GM21360 (cell line): ENCODE measurements around the gene CAMK1D.

Experiments used
- ATAC-seq: cut with Tn5 transposase; IDR thresholded peaks from one replicate; pipeline ENCODE4 v1.9.1; 2021; ENCODE audit warnings: mild to moderate bottlenecking, moderate library complexity; ENCODE audit not compliant: unreplicated experiment

Gene CAMK1D

DNA sequence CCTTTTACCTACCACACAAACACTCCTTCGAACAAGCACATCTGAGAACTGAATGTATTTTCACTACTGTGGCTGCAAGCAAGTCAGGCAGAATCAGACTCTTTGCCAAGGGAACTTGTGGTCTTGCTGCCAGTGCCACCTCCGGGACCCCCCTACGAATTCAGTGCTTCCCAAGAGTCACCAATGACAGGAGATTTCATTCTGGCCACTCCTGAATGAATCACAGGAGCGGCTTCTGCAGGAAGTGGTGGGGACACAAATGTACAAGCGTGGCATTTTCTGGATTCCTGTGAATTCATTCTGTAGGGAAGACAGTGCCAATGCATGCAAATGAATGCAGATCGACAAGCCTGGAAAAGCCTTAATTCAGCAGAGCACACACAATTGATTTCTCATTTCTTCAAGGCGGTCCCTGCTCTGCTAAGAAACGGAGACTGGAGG is 161.2 kb downstream of the CAMK1D start:
- no peak for ATAC-seq

DNA sequence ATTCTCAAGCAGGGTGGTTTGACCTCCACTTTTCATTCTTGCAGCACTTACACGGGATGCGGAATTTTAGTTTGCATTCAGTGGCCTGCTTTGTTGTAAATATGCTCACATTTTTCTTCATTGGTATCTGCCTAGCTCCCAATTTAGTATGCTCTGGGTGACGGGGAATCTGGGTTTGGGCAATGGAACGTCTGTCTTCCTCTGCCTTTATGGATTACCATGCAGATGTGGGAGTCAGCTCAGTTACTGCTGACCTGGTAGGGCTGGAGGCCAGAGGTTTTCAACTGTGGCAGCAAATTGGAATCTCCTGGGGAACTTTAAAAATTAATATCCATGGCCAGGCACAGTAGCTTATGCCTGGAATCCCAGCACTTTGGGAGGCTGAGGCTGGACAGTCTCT is 161.6 kb downstream of the CAMK1D start:
- ATAC-seq = no peak

DNA sequence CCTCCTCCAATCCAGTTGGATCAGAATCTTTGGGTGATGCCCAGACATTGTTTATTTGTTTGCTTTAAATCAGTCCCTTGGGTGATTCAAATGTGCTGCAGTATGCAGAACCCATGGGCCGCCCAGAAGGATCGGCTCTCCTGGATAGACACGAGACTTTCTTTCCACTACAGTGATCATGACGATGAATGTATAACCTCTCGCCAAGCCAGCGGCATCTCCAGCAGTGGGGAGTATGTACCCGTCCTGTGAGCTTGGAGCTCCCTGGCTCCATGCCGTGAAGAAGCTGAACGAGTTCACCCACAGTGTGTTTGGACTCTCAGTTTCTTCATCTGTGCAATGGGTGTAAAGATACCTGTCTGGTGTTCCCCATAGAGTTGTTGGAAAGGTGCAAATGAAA is 162.3 kb downstream of the CAMK1D start:
- no peak for ATAC-seq

DNA sequence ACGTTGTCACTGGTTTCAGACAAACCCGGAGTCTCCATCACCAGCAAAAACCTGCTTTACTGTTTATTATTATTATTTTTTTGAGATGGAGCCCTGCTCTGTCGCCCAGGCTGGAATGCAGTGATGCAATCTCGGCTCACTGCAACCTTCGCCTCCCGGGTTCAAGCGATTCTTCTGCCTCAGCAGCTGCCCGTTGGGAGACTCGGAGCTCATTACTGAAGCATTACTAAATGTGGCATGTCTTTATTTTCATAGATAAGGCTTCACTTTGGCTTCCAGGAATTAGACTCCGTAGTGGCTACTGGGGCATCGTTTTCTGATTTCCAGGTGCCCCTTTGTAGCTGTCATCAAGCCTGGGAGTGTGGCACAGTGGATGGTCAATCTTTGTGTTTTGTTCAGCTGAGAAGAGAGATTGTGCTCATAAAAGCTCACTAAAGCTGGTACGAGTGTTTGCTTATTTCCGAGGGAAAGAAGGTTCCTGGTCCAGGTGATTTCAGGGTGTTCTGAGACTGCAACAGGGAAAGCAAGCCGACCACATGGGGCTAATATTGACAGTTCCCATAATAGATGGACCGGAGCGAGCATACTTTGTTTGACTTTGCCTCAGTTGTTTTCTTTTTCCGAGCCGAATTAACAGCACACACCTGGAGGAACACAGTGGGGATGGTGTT is 163.1 kb downstream of the CAMK1D start:
- no peak for ATAC-seq

DNA sequence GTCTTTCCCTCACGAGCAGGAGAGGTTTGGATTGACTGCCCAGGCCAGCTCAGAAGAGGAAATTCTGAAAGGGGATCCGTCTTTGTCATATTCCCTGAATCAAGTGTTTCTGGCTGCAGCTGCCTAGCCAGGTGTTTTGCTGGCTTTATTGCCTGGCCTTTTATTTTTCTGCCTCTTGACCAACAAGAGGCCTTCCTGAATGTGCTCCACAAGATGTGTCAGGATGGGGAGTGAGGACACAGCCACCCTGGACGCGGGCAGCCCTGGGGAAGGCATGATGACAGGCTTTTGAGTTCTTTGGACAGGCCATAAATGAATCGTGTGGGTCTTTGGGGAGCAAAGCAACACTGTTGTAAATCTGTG is 163.6 kb downstream of the CAMK1D start:
- ATAC-seq = no peak

DNA sequence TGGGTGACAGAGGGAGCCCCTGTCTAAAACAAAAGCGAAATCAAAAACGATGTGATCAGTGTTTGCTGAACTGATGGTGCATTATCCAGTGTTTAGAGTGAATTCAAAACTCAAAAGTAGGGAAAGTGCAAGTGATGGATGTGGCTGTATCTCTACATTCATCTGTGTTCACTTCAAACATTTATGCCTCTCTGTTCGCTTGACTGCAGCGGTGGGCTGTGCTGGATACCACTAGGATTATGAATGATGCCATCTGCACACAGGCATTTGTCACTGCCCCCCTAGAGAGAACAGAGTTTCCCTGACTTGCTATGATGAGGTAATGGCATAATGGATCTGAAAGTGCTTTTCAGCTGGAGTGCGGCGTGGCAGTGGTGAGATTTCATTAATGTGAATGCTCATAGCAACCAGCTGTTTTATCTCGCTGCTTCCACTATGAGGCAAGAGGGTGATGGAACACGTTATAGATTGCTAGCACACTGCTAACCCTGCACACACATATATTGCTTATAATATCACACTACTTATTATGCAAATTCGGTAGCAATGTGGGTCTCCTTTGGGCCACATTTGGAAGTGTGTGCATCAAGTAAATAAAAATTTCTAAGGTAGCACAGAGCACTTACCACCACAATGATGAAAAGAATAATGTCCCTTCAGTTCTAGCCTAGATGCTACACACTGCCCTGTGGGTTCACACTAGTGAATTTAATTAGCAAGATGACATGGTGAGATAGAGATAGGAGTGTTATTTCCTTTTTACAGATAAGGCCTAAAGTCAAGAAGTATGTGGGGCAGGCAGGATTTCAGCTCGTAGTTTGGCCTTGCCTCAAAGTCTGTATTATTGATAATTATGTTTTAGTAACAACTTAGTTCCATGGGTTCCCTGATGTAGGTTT is 164.7 kb downstream of the CAMK1D start:
- ATAC-seq = no peak

DNA sequence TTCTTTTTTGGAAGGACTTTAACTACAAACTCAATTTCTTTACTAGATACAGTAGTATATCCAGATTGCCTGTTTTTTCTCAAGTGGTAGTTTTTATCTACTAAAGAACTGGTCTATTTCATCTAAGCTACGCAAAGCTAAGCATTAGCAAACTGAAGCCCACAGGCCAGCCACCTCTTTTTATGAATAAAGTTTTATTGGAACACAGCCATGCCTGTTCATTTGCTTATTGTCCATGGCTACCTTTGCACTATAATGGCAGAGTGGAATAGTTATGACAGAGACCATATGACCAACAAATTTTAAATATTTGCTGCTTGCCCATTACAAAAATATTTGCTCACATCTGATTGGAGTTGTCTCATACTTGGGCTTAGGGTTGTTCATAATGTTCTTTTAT is 168.7 kb downstream of the CAMK1D start:
- ATAC-seq = no peak

DNA sequence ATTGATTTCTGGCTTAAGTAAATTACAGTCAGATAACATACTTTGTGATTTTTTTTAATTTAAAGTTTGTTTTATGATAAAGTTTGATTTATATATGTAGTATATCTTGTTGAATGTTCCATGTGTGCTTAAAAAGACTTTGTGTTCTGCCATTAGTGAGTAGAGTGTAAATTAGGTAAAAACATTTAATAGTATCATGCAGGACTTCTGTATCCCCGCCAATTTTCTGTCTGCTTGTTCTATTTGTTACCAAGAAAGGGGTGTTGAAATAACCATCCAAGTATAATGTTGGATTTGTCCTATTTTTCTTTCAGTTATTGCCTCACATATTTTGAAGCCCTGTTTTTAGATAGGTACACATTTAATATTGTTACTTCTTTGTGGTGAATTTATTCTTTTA is 172.1 kb downstream of the CAMK1D start:
- ATAC-seq = no peak

DNA sequence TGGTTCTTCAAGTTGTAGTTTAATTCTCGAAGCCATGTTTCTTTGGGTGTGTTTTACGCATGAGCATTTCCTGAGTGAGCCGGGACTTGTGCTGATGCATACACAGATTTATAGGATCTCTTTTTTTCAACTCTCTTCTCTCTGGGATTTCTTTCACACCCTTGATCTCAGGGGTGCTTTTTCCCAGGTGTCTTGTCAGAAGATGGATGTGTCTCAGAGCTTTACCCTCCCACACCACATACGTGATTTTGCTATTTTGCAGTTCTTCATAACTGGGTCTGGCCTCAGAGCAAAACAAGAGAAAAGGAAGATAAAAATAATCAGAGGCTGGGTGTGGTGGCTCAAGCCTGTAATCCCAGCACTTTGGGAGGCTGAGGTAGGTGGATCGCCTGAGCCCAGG is 177.0 kb downstream of the CAMK1D start:
- ATAC-seq = no peak

DNA sequence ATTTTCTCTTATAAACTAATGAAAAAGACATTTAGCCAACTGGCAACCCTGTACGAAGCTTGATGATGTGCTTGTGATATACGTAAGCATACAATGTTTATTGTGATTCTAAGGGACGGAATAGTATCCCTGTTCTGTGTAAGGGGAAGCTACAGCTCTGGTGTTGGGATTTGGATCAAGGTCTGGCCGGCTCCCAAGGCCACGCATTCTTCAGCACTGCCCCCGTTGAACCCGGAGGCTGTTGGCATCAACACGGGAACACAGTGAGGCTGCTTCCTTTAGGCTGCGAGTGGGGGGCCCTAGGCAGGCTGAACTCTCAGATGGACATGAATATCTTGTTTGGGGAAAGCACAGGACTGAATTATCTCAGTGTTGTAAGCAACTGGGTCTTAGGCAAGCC is 180.6 kb downstream of the CAMK1D start:
- no peak for ATAC-seq

DNA sequence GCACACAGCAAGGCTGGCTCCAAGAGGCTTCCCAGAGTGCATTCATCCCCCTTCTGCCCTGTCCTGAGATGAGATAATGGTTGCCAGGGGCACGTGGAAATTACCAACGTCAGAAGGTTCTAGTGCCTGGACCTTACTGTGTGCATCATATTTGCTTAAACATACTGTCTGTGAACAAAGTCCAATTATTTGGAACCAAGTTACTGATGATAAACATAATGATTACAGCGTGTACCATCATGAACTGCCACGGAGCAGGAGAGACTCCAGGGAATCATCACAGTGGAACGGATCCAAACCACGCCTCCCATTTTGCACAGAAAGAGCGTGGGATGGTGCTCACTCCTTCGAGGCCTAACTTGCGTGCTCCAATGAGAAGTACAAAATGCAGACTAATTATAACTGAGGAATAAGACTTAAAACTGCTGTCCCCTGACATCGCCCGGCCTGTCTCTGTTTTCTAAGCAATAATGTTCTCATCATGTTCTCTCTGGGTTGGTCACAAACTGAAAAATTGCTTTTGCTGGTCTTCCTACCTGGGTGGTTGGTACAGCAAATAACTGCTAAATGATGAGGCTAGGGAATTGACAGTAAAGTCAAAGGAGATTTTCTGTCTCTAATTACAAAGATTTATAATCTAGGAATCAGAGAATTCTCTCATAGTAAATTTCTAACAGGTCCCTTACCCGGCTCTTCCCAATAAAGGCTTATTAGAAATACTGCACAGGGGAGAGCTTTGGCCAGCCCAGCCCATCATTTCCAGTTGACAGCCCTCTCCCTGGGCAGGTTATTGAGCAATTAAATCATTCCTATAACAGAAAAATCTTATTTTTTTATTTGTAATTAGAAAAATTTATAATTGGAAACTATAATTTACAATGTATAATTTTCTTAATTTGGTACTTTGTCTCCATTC is 182.2 kb downstream of the CAMK1D start:
- ATAC-seq = no peak

DNA sequence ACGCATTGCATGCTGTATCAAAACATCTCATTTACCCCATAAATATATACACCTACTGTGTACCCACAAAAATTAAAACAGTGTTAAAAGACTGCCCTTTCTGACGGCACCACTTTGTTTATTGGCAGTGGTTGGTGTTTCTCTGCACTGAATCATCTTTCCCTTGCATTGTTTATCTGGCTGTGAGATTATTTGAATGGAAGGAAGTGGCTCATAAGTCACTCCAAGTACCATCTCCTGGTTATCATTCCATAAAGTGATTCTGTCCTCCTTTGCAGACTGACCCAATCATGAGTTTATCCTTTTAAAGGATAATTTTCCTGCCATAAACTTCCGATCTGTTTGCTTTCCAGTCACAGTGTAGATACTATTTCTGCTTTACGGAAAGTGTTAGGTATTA is 183.8 kb downstream of the CAMK1D start:
- no peak for ATAC-seq

DNA sequence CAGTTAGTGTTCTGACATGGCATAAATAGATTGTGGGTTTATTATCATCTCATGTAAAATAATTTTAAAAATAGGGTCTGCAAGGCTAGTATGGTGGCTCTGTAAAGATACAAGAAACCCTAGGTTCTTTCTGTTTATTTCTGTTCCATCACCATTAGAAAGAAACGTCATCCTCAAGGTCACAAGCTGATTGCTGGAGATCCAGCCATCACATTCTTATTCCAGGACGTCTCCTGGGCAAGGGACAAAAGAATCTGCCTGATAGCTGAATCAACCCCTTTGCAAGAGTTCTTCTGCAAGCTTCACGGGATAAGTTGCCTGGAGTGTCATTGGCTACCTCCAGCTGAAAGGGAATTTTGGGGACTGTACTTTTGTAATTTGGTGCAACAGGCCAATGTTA is 184.4 kb downstream of the CAMK1D start:
- no peak for ATAC-seq

DNA sequence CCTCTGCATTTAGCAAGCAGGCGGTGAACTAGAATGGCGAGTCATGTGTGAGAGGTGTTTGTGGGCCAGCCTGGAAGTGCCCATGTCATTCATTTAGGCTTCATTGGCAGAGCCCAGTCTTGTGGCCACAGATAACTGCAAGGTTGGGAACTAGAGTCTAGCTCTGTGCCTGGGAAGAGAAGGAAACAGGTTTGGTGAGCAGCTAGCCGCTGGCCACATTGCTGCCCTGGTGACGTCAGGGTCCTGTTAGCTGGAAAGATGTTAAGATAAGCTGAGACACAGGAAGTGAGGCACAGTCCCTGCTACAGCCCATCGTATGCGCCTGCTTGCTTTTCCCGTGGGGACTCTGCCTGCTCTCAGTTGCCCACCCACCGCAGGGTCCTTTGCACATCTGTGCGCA is 185.5 kb downstream of the CAMK1D start:
- no peak for ATAC-seq

DNA sequence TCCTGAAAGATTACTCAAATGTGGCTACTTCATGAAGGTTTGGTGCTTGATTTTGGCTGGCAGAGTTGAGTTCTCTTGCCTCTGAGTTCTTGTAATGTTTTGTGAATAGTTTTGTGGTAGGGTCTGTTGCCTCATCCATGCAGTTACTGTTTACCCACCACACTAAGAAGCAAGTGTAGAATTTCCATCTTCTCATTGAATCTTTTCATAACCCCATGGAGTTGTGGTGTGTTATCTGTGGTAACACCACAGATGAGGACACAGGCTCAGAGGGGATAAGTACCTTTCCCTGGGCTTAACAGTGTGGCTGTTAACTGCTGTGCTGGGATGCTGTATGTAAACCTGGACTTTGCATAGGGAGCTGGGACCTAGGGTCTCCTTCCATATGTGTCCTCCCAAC is 186.3 kb downstream of the CAMK1D start:
- no peak for ATAC-seq

DNA sequence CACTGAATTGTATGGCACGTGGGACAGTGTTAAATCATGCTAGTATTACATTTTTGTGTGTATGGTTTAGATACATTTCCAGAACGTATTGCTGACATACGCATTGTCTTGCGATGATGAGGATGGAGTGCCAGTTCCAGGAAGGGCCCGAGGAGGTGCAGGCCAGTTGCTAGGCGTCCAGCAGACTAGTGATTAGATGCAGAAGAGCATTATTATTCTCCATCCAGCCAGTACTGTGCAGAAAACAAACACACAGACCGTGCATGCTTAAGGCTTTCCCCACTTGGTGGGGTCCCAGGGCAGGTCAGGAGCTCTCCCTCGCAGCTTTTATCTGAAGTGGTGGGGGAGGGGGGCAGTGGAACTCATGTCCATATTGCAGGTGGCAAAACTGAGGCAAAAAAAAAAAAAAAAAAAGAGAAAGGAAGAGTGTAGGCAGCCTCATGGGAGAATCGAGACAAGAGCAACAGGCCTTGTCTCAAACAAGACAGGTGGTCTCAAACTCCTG is 189.2 kb downstream of the CAMK1D start:
- ATAC-seq = no peak

DNA sequence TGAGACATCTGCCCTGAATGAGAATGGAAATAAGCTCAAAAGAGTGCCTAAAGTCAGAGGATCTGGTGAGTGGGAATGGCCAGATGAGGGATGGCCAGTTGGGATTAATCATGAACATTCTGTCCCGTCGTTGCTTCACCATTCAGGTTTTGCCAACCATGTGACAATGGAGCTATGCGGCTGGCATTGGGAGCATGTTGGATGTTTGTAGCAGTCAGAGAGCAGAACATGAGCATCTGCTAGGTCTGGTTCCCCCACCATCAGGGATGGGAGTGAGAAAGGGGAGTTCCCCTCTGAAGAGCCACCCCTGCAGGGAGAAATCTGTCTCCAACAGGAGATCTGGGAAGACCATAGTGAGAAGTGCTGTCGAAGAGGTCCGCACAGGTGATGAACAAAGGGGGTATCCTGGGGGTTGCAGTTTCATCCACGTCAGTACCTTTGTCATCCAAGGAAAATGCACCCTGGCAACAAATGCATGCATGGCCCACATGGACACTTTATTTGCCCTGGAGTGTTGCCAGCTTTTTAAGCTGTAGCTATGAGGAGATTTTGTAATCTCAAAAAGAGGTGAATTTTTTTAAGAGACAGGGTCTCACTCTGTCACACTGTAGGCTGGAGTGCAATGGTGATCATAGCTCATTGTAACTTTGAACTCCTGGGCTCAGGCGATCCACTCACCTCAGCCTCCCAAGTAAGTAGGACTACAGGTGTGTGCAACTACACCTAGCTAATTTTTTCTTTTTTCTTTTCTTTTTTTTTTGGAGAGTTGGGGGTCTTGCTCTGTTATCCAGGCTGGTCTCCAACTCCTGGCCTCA is 190.2 kb downstream of the CAMK1D start:
- ATAC-seq = no peak

DNA sequence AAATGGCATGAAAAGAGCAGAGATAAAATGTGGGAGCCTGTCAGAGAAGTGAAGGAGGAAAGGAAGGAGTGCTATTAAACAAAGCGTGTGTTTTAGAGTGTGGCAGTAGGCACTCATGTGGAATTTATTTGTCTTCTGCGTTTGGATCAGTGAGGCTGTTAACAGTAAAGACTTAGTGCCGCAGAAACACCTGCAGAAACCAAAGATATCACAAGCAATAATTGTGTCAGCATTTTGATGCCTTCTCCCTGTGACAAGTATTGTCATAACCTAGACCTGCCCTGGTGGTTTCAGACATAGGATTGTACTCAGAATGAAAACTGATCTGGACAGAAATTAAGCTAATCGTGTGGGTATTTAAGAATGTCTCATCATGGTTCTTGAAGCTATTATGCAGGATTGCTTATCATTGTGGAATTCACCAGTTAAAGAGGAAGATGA is 191.0 kb downstream of the CAMK1D start:
- no peak for ATAC-seq

DNA sequence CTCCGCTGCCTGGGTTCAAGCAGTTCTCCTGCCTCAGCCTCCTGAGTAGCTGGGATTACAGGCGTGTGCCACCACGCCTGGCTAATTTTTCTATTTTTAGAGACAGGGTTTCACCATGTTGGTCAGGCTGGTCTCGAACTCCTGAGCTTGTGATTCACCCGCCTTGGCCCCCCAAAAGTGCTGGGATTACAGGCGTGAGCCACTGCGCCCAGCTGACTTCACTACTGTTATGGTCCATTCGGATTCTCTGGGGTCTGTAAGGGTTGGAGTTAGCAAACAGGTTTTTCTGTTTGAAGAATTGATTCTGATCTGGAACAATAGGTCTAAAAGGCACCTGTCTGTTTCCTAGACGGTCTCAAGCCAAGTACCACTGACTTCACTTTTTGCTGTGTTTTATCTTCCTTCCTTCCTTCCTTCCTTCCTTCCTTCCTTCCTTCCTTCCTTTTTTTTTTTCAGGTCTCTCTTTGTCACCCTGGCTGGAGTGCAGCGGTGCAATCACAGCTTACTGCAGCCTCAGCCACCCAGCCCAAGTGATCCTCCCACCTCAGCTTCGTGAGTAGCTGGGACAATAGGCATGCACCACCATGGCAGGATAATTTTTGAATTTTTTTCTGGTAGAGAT is 192.2 kb downstream of the CAMK1D start:
- ATAC-seq = no peak

DNA sequence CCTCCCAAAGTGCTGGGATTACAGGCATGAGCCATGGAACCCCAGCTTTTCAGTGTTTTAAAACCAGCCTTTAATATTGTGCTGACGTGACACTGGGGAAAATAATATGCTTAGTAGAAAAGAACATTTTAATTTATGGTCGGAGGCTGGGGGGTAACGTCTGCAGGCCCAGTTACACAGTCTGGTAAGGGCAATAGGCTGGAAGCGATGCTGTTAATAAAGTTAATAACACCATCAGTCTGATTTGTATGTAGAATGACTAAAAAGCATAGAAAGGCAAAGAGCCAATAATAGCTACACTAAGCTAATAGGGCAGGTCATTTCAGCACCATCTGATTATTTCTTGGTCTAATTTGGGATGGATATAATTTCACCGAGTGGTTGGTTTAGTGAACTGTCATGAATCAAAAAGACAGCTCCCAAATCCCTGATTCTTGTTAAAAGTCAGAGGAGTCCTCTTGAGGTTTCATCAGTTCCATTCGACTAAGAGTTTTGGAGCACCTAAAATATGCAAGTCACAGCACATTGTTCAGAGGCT is 192.9 kb downstream of the CAMK1D start:
- ATAC-seq = no peak
